Posterior cingulate gyrus (tissue), 11 donors: Measurements from ENCODE around the gene IFNA7.
"Not testable (repeated sequence)": the region's sequence is repeated elsewhere in the genome, so short reads cannot be mapped to it uniquely, and the experiment has no call there.

Experiments used
- DNase-seq, 10 donors: peaks; one replicate each; pipeline versions ENCODE4 v3.0.0 to v3.0.0-alpha.2; 2020 to 2021; ENCODE audit warnings: mixed read lengths in 3 of 10
- intact Hi-C: fragments of 100-400 bp; cut with DNase I; formaldehyde crosslinking; loops from one replicate; pipeline ENCODE4 v1.15.1; 2023

IFNA7 gene

DNA sequence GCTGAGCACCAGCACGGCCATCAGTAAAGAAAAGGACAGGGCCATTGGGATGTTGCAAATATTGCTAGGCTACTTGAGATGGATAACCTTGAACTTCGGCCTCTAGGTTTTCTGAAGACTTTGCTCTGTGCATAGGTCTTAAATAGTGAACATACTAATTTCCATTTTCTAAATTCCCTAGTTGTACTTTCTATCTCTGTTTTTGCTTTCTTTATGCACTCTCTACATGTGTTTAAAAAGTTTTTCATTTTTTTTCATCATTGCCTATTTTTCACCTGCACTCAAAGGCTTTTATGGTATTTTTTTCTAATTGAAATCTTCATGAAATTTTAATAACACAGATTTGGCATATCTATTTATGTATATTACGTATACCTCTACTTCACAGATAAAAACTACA, 14.5 kb downstream of the IFNA7 start, which contains the start of gene IFNA4:
TSS of gene IFNA4 (minus strand) at position 101 of the 400 bp plus-strand sequence. CDS start at position 45, 56 bp downstream.
- intact Hi-C loops, DNase-seq: not testable (repeated sequence)

DNA sequence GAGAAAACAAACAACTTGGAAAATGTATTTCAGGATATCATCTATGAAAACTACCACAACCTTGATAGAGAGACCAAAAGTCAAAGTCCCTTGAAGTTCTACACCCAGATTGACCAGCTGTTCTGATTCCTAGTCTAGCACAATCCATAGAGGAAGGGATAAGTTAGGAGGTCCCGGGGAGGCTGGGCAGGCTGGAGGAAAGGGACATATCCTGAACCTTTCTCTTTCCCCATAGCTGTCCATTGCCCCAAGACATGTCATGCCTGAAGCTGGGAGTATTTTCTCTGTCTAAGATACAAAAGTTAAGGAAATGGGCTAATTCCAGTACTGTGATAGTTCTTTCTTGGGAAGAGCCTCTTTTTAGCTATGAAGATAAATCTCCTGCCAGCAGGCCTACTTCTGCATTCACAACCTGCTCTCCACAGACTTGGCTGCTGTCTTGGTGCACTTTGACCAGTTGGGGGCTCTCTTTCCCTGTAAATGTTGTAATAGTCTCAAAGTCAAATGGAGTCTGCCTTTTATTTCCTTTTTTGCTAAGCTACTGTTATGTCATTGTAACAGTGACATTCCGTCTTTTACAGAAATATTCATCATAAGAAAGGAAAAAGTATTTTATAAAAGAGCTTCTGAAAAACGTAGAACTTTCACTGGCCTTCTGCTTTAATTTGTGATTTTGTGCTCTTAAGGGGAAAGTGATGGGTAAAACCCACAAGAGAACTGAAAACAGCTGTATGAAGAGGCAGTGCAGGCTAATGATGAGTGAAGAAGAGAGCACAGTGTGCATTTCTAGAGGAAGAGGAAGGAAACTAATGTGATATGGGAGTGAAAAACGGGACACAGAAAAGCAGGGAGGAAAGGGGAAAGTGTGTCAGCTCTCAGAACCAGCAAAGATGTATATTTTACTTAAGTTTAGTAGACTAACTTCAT, 18.9 kb downstream of the IFNA7 start:
- DNase-seq, intact Hi-C loops: not testable (repeated sequence)

DNA sequence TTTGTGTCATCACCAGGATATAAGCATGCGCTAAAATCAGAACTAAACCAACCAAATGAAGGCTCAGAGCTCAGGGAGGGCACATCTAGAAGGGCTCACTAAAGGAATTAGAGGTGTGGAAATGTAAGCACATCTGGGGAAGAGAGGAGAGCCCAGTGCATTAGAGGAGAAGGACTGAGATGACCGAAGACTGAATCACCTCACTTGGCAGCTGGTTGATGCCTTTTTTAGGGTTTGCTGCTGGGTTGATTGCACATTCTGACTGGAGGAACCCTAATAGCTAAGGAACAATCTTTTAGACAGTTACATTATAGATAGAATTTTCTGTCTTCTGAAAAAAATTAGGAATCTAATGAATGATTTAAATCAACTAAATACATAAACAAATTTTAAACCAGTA, 27.3 kb downstream of the IFNA7 start:
- intact Hi-C loops = no loop called here
- DNase-seq = no peak

DNA sequence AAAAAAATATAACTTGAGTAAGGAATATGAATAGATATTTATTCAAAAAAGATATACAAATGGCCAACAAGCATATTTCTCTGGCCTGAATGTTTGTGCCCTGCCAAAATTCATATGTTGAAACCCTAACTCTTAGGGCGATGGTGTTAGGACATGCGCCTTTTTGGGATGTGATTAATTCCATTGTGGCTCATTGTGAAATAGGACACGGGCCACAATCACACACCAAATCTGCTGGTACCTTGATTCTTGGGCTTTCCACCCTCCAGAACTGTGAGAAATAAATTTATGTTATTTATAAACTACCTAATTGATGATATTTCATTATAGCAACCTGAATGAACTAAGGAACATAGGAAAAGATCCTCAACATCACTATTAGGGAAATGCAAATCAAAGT, 29.8 kb downstream of the IFNA7 start:
- DNase-seq = no peak
- intact Hi-C loops = no loop called here

DNA sequence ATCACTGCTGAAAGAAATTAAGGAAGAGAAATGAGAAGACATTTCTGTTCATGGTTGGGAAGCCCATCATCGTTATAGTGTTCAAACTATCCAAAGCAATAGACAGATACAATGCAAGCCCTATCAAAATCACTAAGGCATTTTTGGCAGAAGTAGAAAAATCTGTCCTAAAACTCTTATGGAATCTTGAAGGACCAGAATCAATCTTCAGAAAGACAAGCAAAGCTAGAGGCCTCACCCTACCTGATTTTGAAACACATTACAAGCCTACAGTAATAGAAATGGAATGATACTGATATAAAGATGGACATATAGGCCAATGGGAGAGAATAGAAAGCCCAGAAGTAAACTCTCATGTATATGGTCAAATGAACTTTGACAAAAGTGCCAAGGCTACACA, 30.7 kb downstream of the IFNA7 start:
- intact Hi-C loops = no loop called here
- DNase-seq = no peak

DNA sequence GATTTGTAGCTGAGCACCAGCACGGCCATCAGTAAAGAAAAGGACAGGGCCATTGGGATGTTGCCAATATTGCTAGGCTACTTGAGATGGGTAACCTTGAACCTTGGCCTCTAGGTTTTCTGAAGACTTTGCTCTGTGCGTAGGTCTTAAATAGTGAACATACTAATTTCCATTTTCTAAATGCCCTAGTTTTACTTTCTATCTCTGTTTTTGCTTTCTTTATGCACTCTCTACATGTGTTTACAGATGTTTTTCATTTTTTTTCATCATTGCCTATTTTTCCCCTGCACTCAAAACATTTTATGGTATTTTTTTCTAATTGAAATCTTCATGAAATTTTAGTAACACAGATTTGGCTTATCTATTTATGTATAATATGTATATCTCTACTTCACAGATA, 35.4 kb downstream of the IFNA7 start, which contains the start of gene IFNA21:
TSS of gene IFNA21 (minus strand) at position 101 of the 400 bp plus-strand sequence. CDS start at position 53, 48 bp downstream.
- DNase-seq, intact Hi-C loops: not testable (repeated sequence)

DNA sequence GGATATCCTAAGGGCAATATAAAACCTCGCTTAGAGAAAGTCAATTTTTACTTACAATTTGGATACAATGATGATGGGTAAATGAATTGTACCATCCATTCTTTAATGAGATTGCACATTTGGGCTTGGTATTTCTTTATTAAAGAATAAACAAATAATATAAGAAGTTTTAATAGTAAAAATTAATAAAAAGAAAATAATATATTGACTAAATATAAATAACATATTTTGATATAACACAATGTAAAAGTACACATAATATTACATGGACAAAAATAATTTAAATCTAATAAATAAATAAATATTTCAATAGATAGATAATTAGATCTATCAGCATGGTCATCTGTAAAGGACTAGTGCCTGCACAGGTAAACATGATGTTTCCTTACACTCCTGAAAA, 36.5 kb downstream of the IFNA7 start:
- intact Hi-C loops = no loop called here
- no peak for DNase-seq

DNA sequence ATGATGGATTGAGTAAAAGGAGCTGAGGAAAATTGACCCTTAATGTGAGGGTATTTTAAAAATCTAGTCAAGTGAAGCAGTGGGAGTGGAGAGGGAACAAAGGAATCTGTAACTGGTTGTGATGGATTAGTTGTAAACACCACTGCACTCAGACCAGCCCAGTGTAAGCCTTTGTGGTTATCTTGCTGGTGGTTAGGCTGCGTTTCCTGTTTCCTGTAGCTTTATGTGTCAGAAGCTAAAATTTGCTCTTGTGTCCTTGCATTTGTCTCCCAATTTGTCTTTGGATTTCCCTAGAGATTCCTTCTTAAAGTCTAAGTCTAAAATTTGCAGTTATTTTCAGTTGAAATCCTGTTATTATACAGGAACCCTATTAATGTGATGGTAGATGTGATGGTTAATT, 41.8 kb downstream of the IFNA7 start:
- no peak for DNase-seq
- intact Hi-C loops = no loop called here

DNA sequence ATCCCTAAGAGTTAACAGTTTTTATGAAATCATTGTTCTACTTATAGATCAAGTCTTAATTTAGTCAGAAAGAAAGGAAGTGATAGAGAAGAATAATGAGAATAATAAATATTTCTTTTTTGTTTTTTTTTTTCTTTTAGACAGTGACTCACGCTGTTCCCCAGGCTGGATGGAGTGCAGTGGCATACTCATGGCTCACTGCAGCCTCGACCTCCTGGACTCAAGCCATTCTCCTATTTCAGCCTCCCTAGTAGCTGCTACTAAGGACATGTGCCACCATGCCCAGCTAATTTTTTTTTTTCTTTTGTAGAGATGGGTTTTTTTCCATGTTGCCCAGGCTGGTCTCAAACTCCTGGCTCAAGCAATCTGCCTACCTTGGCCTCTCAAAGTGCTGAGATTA, 46.5 kb downstream of the IFNA7 start:
- intact Hi-C loops = no loop called here

DNA sequence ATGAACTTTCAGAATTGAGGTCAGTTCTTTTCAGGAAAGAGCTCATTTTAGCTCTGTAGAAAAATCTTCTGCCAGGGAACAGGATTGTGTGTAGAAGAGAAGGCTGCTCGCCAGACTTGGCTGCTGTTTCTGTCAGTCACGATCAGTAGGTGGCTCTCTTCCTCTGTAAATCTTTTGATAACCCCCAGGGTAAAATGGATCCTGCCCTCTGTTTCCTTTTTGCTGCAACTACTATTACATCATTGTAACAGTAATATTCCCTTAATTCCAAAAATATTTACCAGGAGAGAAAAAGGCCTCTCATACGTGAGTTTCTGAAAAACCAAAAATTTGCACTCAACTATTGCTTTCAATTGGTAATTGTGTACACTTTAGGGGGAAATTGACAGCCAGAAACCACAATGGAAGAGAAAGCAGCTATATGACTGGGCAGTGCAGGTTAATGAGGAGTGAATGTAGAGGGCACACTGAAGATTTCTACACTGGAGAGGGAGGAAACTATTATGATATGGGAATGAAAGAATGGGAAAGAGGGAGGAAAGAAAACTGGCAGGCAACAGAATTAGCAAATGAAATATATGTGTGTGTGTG, 47.9 kb downstream of the IFNA7 start:
- DNase-seq = peak in 3 of 10 donors; percentile 25 to 66 (median 63)

More for the DNA sequence above, 46.5 kb downstream of the IFNA7 start:
- DNase-seq = no peak

DNA sequence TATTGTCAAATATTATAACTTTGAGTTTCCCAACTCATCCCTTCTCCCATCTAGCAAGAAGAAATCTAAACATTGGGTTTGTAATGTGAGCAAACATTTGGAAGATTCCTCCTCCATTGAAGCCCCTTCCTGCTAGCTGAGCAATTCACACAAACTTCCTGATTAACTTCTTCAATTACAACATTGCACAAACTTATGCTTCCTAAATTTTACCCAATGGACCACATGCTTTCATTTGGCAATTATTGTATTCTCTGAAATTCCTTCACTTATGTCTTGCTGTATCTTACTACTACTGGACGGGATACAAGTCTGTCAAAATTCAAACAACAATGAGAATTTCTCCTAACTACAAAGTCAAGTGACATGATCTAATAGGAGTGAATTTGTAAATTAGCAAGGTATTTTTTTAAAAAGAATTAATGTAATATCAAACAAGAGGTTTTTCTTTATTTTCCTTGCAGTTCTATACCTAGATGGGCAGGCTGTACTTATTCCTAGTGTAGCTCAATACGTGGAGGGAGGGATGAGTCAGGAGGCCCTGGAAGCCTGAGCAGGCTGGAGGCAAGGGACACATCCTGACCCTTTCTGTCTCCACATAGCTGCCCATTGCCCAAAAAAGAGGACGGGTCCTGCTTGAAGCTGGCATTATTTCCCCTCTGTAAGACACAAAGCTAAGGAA, 48.5 kb downstream of the IFNA7 start:
- intact Hi-C loops = no loop called here
- peak in 4 of 10 donors; percentile 3 to 76 (median 38) for DNase-seq

More for the DNA sequence above, 47.9 kb downstream of the IFNA7 start:
- intact Hi-C loops = no loop called here
